ENCODE results near the gene DOHH.
"Not testable (repeated sequence)": the region's sequence is repeated elsewhere in the genome, so short reads cannot be mapped to it uniquely, and the experiment has no call there.

DOHH gene

DNA sequence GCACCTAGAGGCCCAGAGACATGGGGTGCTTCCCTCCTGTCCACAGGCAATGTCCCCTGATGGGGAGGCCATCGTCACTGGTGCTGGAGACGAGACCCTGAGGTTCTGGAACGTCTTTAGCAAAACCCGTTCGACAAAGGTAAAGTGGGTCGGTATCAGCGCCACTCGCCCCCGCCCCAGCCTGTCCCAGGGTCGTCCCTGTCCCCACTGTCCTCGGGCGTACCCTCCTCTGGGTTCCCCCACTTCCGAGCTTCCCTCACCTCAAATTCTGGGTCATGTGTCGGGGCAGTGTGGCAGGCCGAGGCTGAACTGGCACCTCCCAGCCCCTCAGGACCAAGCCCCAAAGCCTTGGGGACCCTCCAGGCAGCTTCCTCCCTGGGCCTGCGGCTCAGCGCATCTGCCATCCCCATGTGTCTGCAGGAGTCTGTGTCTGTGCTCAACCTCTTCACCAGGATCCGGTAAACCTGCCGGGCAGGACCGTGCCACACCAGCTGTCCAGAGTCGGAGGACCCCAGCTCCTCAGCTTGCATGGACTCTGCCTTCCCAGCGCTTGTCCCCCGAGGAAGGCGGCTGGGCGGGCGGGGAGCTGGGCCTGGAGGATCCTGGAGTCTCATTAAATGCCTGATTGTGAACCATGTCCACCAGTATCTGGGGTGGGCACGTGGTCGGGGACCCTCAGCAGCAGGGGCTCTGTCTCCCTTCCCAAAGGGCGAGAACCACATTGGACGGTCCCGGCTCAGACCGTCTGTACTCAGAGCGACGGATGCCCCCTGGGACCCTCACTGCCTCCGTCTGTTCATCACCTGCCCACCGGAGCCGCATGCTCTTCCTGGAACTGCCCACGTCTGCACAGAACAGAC, 34.1 kb upstream of the DOHH start:
- DNase-seq = no peak

DNA sequence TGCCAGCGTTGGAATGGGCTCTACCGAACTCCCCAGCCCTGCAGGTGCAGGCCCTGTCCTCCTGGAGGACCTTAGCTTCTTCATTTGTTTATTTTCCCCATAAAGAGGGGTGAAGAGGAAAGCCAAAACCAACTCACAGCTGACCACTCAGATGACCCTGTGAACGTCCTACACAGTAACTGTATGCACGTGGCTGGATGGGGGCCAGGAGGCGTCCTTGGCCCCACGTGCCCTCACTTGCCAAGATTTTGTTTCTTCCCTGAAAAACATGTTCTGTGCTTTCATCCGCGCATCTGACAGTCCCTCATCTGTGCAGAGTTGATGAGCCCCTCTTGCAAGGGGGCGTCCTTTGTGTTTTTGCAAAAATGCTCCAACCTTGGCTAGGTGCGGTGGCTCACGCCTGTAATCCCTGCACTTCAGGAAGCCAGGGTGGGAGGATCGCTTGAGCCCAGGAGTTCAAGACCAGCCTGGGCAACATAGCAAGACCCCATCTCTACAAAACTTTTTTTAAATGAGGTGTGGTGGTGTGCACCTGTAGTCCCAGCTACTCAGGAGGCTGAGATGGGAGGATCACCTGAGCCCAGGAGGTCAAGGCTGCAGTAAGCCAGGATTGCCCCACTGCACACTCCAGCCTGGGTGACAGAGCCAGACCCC, 33.2 kb upstream of the DOHH start:
- no peak for DNase-seq

DNA sequence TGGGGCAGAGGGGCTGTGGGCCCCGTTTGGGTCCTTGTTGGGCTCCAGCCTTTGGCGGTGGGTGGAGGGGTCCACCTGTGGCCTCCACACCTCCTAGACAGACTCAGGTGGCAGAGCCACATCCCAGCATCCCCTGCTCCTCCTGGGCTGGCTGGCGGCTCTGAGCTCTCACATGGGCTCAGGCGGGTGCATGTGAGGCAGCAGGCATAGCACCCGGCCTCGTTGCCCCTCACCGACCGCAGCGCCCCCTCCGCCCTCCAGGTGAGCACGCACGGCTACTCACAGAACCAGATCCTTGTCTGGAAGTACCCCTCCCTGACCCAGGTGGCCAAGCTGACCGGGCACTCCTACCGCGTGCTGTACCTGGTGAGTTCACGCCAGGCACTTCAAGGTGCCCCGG, 32.6 kb upstream of the DOHH start:
- no peak for DNase-seq

DNA sequence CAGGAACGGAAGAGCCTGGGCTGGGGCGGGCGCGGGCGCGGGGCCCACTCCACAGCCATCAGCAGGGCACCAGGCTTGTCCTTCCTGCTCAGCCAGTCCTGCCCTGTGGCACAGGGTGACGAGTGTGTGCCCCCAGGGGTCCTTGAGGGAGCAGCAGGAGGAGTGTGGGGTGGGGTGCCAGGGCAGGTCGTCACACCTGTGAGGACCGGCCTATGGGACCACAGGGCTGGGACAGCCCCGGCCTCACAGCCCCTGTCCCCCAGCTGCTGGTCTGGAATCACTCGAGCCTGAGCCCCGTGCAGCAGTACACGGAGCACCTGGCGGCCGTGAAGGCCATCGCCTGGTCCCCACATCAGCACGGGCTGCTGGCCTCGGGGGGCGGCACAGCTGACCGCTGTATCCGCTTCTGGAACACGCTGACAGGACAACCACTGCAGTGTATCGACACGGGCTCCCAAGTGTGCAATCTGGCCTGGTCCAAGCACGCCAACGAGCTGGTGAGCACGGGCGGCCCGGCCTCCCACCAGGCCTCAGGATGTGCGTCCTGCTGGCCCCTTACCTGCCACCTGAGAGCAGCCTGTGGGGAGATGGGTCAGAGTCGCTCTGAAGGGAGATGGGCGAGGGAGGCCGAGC, 31.8 kb upstream of the DOHH start:
- DNase-seq = no peak

DNA sequence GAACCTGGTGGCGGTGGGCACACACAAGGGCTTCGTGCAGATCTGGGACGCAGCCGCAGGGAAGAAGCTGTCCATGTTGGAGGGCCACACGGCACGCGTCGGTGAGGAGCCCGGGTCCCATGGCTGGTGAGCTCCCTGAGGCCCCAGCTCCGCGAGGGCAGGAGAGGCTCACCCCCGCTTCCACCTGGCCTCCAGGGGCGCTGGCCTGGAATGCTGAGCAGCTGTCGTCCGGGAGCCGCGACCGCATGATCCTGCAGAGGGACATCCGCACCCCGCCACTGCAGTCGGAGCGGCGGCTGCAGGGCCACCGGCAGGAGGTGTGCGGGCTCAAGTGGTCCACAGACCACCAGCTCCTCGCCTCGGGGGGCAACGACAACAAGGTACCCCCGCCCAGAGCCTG, 31.2 kb upstream of the DOHH start:
- no peak for DNase-seq

DNA sequence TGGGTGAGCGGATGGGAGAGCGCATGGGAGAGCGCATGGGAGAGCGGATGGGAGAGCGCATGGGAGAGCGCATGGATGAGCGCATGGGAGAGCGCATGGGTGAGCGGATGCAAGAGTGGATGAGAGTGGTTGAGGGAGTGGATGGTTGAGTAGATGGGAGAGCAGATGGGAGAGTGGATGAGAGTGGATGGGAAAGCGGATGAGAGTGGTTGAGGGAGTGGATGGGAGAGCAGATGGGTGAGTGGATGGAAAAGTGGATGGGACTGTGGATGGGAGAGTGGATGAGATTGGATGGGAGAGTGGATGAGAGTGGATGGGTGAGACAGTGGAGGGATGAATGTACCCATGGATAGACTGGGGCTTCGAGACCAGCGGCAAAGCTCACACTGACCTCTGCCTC, 29.9 kb upstream of the DOHH start:
- no peak for DNase-seq

DNA sequence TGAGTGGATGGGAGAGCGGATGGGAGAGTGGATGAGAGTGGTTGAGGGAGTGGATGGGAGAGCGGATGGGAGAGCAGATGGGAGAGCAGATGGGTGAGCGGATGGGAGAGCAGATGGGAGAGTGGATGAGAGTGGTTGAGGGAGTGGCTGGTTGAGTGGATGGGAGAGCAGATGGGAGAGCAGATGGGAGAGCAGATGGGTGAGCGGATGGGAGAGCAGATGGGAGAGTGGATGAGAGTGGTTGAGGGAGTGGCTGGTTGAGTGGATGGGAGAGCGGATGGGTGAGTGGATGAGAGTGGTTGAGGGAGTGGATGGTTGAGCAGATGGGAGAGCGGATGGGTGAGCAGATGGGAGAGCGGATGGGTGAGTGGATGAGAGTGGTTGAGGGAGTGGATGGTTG, 28.8 kb upstream of the DOHH start:
- DNase-seq = not testable (repeated sequence)

DNA sequence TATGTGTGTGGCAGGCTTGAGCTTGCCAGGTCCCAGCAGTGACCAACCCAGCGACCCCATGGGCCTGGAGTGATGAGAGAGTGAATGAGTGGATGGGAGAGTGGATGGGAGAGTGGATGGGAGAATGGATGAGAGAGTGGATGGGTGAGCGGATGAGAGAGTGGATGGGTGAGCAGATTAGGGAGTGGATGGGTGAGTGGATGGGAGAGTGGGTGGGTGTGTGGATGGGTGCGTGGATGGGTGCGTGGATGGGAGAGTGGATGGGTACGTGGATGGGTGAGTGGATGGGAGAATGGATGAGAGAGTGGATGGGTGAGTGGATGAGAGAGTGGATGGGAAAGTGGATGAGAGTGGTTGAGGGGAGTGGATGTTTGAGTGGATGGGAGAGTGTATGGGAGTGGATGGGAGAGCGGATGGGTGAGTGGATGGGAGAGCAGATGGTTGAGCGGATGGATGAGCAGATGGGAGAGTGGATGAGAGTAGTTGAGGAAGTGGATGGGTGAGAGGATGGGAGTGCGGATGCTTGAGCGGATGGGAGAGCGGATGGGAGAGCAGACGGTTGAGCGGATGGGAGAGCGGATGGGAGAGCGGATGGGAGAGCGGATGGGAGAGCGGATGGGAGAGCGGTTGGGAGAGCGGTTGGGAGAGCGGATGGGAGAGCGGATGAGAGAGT, 28.2 kb upstream of the DOHH start:
- DNase-seq = no peak

DNA sequence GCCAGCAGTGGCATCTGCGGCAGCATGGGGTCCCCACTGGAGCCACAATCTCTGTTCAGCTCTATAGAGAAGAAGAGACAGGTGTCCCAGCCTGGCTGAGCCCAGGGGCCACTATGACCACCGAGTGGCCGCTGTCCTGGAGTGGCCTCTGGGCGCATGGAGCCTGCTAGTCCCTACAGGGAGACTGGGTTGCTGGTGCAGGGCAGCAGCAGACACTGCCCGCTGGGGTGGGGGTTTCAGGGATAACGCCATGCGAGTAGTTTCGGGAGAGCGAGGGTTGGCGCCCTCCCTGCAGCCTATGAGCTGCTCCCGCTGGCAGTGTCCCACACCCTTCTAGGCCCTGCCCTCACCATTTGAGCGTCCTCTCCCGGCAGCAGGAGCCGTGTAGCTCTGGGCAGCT, 27.6 kb upstream of the DOHH start:
- no peak for DNase-seq

DNA sequence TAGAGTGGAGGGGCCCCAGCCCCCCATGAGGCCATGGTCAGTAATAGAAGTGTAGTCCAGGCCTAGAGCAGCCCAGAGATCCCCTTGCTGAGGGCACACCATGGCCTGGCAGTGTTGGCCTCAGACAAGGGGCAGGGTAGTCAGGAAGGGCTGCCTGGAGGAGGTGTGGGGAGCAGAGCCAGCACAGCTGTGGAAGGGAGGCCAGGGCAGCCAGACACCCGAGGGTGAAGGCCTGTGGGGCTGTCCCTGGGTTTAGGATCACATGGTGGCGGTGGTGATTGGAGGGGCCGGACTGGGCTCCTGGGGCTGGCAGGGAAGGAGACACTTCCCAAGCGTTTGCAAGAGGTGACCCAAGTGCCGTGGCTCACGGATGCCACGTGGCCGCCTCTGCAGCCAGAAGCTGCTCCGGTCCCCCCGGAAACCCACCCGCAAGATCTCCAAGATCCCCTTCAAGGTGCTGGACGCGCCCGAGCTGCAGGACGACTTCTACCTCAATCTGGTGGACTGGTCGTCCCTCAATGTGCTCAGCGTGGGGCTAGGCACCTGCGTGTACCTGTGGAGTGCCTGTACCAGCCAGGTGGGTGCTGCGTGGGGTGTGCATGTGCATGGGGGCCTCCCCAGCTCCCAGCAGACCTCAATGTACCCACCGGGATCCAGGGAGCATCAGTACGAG, 26.9 kb upstream of the DOHH start:
- DNase-seq = no peak

DNA sequence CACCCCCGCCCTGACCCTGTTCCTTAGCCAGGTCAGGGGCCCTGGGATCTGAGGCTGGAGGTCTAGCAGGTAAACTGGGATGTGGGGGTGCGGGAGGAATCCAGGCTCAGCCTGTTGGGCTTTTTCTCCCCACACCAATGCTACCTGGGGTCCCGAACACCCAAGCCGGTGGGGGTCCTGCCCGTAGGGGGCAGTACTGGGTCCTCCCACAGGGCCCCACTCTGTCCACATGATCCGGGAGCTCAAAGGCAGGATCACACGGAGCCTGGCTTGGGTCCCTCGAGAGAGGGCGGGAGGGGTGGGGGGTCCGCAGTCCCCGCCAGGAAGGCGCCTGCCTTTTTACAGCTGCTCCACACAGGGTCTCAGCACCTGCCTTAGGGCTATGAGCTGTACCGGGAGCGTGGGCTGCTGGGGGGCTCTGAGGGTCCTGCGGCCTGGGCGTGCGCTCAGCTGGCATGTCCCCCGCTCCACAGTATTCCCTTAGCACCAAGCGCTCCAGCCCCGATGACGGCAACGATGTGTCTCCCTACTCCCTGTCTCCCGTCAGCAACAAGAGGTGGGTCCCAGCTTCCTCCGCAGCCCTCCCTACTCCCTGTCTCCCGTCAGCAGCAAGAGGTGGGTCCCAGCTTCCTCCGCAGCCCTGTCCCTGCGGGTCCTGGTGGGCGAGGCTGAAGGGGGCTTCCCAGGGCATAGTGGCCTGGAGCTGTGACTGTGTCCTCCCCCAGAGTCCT, 26.2 kb upstream of the DOHH start:
- no peak for DNase-seq

DNA sequence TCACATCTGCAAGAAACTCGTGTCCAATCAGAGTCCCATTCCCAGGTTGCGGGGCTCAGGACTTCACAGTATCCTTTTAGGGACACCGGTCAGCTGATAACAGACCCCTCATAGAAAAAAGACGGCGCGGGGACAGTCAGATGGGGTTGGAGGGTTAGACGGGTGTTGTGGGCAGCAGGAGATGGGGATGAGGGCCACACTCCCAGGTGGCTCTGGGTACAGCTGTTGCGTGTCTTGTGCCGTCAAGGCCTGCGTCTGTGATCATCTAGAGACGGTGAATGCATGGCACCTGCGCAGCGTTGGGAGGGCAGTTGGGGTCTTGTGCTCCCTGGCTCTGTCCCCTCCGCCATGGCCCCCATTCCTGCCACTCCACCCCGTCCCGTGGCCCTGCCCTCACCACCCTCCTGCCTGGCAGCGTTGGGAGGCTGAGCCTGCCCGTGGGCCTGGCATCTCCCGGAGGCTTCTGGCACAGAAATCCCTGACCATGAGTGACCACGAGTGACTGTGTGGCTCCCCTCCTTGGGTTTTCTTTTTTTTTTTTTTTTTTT, 24.5 kb upstream of the DOHH start:
- DNase-seq = no peak

DNA sequence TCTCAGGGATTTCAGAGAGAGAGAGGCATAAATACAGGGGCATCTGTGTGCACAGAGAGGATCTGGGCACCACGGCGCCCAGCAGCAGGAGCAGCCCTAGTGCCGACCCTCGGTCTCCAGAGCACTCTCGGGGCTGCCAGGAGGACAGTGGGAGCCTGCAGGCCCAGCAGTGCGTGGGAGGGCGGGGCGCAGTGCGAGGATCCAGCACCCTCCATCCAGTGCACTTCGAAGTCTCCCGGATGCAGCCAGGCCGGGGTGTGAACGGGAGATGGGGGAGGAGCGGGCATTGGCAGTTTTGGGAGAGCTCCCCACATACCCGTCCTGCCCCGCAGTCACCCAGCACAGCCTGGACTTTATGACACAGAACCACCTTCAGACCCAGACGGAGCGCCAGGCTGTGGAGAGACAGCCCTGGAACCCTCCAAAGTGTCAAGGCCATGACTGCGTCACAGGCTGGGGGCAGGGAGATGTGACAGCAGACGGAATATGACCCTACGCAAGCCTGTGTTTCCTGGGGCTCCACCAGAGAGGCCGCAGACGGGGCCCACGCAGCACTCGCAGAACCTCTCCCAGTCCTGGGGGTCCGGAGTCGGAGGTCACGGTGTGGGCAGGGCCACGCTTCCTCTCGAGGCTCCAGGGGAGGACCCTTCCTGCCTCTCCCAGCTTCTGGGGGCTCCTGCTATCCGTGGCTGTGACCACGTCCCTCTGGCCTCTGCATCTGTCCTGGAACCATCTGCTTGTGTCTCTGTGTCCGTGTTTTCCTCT, 23.8 kb upstream of the DOHH start:
- no peak for DNase-seq

DNA sequence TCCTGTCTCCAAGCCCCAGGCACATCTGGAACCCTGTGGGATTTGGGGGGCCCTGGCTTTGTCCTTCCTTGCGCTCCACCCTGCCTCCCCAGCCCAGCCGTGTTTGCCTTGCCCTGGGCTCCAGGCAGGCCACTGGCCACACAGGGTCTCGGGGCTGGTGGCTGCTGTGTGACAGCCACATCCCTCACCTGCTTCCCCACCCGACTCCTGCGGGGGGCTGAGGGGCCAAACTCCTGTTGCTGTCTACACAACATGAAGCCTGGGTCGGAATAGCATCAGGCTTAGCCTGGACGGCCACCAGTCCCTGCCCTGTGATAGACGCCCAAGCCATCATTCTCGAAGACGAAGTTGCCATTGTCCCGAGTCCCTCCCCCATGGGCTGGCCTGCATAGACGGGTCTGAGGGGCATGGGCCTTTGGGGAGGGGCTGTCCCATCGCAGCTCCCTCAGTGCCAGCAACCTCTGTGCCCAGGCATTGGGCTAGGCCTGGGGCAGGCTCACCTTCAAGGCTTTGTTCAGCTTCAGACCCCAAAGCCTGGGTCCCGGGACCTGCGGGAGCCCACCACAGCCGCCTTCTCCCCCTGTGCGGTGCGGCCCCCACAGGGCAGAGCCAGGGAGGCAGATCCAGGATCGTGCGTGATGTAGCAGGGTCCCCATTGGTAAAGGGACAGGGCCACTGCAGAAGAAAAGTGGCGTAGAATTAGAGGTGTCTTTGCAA, 23.0 kb upstream of the DOHH start:
- DNase-seq = no peak

DNA sequence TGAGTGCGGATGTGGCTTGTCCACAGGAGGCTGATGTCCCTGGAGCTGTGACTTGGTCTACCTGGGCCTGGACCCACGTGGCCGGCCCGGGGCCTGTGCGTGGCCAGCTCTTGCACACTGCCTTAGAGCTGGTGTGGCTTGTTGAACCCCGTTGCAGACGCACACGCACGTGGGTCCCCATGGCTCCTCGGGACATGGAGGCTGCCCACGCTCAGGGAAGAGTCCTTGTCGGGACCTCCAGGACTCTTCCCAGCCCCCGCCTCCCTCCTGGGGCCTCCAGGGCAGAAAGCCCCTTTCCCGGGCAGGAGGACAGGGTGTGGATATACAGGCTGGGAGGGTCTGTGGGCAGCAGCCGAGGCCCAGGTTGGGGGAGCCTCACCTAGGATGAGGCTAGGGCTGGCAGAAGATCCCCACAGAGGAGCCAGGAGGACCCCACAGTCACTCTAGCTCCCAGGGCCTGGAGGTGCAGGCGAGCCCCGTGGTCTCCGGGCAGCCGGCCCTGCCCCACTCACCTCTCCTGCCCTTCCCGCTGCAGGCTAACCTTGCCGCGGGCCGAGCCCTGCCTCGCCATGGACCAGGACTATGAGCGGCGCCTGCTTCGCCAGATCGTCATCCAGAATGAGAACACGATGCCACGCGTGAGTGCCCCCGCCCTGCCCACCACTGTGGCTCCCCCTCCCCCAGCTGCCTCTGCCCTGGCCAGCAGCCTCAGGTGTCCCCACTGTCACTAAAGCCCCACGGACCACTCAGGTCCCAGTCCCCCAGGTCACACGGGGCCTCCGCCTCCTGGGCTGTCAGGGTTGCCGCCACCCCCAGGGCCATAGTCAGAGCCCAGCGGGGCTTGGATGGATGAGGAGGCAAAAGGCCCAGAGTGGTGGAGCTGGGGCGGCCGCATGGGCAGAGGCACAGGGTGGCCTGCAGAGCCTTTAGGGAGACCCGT, 22.2 kb upstream of the DOHH start:
- DNase-seq = no peak

DNA sequence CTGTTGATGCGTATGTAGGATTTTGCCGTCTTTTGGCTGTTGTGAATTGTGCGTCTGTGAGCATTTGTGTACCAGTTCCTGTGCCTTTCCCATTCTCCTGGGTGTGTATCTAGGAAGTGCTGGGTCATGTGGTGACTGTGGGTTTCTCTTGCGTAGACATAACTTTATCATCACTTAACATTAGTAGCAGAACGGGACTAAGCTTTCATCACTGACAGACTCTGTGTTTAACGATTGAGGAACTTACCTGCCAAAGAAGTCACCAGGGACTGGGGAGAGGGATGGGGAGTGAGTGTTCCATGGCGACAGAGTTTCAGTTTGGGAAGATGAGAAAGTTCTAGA, 20.6 kb upstream of the DOHH start:
- no peak for DNase-seq

DNA sequence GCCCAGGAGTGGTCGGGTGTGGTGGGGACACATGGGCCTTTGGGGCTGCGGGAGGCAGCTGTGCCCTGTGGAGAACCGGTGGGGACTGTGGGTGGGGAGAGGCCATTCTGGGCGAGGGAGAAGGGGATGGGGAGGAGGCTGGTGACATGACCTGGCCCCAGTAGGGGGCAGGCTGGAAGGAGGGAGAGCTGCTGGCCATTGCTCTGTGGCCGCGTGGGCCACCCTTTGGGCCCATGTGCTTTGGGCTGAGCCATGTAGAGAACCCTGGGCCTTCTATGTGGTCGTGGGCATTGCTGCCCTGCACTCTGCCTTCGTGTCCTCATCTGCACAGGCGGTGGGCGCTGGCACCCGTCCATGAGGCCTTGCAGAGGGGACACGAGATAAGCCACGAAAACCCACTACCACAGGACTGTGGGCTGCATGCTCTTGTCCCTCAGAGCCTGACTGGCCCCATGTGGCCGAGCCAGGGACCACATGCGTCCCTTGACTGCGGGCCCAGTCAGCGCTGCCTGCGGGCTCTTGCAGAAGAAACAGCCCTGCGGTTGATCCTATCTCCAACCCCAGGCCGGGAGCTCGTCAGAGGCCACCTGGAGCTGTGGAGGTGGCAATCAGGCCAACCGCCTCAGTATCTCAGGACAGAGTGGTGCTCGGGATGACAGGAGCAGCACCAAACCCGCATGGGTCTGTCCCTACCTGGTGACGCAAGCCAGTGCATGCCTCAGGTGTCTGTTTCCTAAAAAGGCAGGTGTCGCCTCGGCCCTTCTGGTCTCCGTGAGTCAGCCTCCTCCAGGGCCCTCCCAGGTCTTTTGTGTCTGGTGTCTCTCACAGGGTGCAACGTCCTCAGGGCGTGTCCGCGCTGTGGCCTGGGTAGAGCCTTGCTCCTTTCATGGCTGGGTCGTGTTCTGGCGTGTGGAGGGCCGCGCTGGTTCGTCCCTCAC, 20.0 kb upstream of the DOHH start:
- DNase-seq = no peak

DNA sequence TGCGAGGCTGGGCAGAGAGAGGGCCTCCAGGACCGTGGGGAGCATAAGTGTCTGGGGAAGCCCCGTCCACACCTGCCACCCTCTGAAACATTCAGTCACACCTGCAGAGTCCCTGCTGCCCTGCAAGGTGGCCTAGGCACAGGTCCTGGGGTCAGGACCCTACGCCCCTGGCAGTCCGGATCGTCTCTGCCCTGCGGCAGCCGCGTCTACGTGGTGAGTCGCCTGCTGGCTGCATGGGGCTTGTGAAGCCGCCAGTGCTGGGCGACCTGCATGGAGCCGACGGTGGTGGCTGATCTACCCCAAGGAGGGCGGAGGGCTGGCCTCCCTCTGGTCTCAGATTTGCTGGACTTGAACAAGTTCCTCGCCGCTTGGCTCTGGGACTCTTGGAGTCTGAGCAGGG, 18.7 kb upstream of the DOHH start:
- DNase-seq = no peak

All from right forelimb (tissue), 1 donor.